H9 (cell line): ENCODE data around the gene FUZ. TPM values are rescaled to one million over a fixed set of nuclear protein-coding genes. Genes with fewer than 3 reads are reported as not detected.

Experiments
- DNase-seq: peaks from one replicate; pipeline ENCODE4 v3.0.0-alpha.2; 2017
- H2AFZ ChIP-seq: one replicate; pipeline ENCODE4 v1.6.1; 2013; ENCODE audit warnings: mild to moderate bottlenecking, low read length, control low read depth, moderate library complexity
- H2AK5ac ChIP-seq: 2 replicates; pipeline ENCODE4 v1.6.1; 2013; ENCODE audit warnings: low read length, control low read depth, mixed read lengths; ENCODE audit not compliant: insufficient read length
- H2BK120ac ChIP-seq: one replicate; pipeline ENCODE4 v1.6.1; 2013; ENCODE audit warnings: low read depth, mild to moderate bottlenecking, low read length, control low read depth, inconsistent platforms; ENCODE audit not compliant: poor library complexity, severe bottlenecking
- H2BK12ac ChIP-seq: 2 replicates; pipeline ENCODE4 v1.6.1; 2013; ENCODE audit warnings: low read length, control low read depth, mixed read lengths, low read depth; ENCODE audit not compliant: insufficient read length
- H2BK15ac ChIP-seq: 2 replicates; pipeline ENCODE4 v1.6.1; 2013; ENCODE audit warnings: low read depth, low read length, control low read depth
- H2BK20ac ChIP-seq: one replicate; pipeline ENCODE4 v1.6.1; 2013; ENCODE audit warnings: low read depth, mild to moderate bottlenecking, low read length, control low read depth, inconsistent platforms; ENCODE audit not compliant: poor library complexity, severe bottlenecking
- H2BK5ac ChIP-seq: 2 replicates; pipeline ENCODE4 v1.6.1; 2013; ENCODE audit warnings: low read length, control low read depth, mixed read lengths; ENCODE audit not compliant: insufficient read length
- H3K14ac ChIP-seq: 2 replicates; pipeline ENCODE4 v1.6.1; 2013; ENCODE audit warnings: low read length, control low read depth; ENCODE audit not compliant: insufficient read depth
- H3K18ac ChIP-seq: 2 replicates; pipeline ENCODE4 v1.6.1; 2013; ENCODE audit warnings: low read depth, mild to moderate bottlenecking, mixed read lengths, low read length, control low read depth; ENCODE audit not compliant: insufficient read length
- H3K23ac ChIP-seq: 2 replicates; pipeline ENCODE4 v1.6.1; 2013; ENCODE audit warnings: low read length, control low read depth, mixed read lengths, low read depth; ENCODE audit not compliant: insufficient read length
- H3K23me2 ChIP-seq: 2 replicates; pipeline ENCODE4 v1.6.1; 2013; ENCODE audit warnings: low read depth, mild to moderate bottlenecking, mixed read lengths, low read length, control low read depth; ENCODE audit not compliant: insufficient read length, poor library complexity, severe bottlenecking
- H3K27ac ChIP-seq: 2 replicates; pipeline ENCODE4 v1.5.1; 2013; ENCODE audit warnings: low read length, control low read depth, mixed read lengths, low read depth; ENCODE audit not compliant: insufficient read length
- H3K27me3 ChIP-seq: 2 replicates; pipeline ENCODE4 v1.6.1; 2013; ENCODE audit warnings: low read length, control low read depth, inconsistent platforms; ENCODE audit not compliant: insufficient read depth
- H3K4ac ChIP-seq: 2 replicates; pipeline ENCODE4 v1.6.1; 2013; ENCODE audit warnings: low read depth, mild to moderate bottlenecking, control low read depth, inconsistent platforms, low read length, moderate library complexity
- H3K4me1 ChIP-seq: 2 replicates; pipeline ENCODE4 v1.6.1; 2013; ENCODE audit warnings: low read length, control low read depth, inconsistent platforms; ENCODE audit not compliant: insufficient read depth
- H3K4me2 ChIP-seq: 2 replicates; pipeline ENCODE4 v1.6.1; 2013; ENCODE audit warnings: low read length, control low read depth, mixed read lengths; ENCODE audit not compliant: insufficient read length, insufficient read depth
- H3K56ac ChIP-seq: 2 replicates; pipeline ENCODE4 v1.6.1; 2013; ENCODE audit warnings: low read depth, mild to moderate bottlenecking, mixed read lengths, low read length, control low read depth; ENCODE audit not compliant: insufficient read length
- H3K79me1 ChIP-seq: 2 replicates; pipeline ENCODE4 v1.6.1; 2013; ENCODE audit warnings: low read depth, mild to moderate bottlenecking, moderate library complexity, low read length, control low read depth, inconsistent platforms; ENCODE audit not compliant: insufficient read depth, poor library complexity, severe bottlenecking
- H3K79me2 ChIP-seq: 2 replicates; pipeline ENCODE4 v1.6.1; 2013; ENCODE audit warnings: low read length, control low read depth, inconsistent platforms; ENCODE audit not compliant: insufficient read depth
- H3K9ac ChIP-seq: 2 replicates; pipeline ENCODE4 v1.6.1; 2013; ENCODE audit warnings: low read length, control low read depth, mixed read lengths; ENCODE audit not compliant: insufficient read length; ENCODE audit errors: extremely low read depth
- H3K9me3 ChIP-seq: one replicate; pipeline ENCODE4 v1.6.1; 2013; ENCODE audit warnings: low read depth, low read length, inconsistent platforms; ENCODE audit not compliant: control insufficient read depth
- H3T11ph ChIP-seq: one replicate; pipeline ENCODE4 v1.6.1; 2013; ENCODE audit warnings: mild to moderate bottlenecking, low read length, control low read depth, inconsistent platforms
- H4K20me1 ChIP-seq: one replicate; pipeline ENCODE4 v1.6.1; 2013; ENCODE audit not compliant: control insufficient read depth, insufficient read length, insufficient read depth
- H4K5ac ChIP-seq: 2 replicates; pipeline ENCODE4 v1.6.1; 2013; ENCODE audit warnings: low read depth, mild to moderate bottlenecking, mixed read lengths, low read length, control low read depth; ENCODE audit not compliant: insufficient read length
- H4K8ac ChIP-seq: replicated peaks from 2 replicates; pipeline ENCODE4 v1.6.1; 2013; ENCODE audit warnings: low read length, control low read depth, mixed read lengths, low read depth; ENCODE audit not compliant: insufficient read length
- H4K91ac ChIP-seq: 2 replicates; pipeline ENCODE4 v1.6.1; 2013; ENCODE audit warnings: low read depth, mild to moderate bottlenecking, moderate library complexity, mixed read lengths, low read length, control low read depth; ENCODE audit not compliant: insufficient read length
- H3K27ac Mint-ChIP-seq, 3 experiments: 2 replicates in 2 of 3; 3 replicates in 1 of 3; pipeline ENCODE4 v1.8.0; 2020 to 2021; ENCODE audit warnings: mixed read lengths in 3 of 3, mild to moderate bottlenecking in 1 of 3, moderate library complexity in 1 of 3
- H3K27me3 Mint-ChIP-seq: 2 replicates; pipeline ENCODE4 v1.8.0; 2021; ENCODE audit warnings: low read depth, mild to moderate bottlenecking, moderate library complexity, mixed read lengths
- H3K36me3 Mint-ChIP-seq, 3 experiments: 2 replicates in 2 of 3; 3 replicates in 1 of 3; pipeline ENCODE4 v1.8.0; 2020 to 2021; ENCODE audit warnings: low read depth in 3 of 3, mixed read lengths in 3 of 3; ENCODE audit not compliant: insufficient read depth in 1 of 3
- H3K4me1 Mint-ChIP-seq, 2 experiments: 2 replicates each; pipeline ENCODE4 v1.8.0; 2020; ENCODE audit warnings: mixed read lengths in 2 of 2
- H3K4me3 Mint-ChIP-seq, 2 experiments: 2 replicates in 1 of 2; 3 replicates in 1 of 2; pipeline ENCODE4 v1.8.0; 2020 to 2021; ENCODE audit warnings: mild to moderate bottlenecking in 2 of 2, mixed read lengths in 2 of 2, moderate library complexity in 1 of 2
- H3K9me3 Mint-ChIP-seq, 2 experiments: 2 replicates in 1 of 2; 3 replicates in 1 of 2; pipeline ENCODE4 v1.8.0; 2020; ENCODE audit warnings: mild to moderate bottlenecking in 2 of 2, mixed read lengths in 2 of 2, moderate library complexity in 1 of 2
- CTCF ChIP-seq: fragments of 200-600 bp; sonication (generic); conservative IDR thresholded peaks from 3 replicates; pipeline ENCODE4 v1.8.0; 2021; ENCODE audit warnings: antibody characterized with exemption, mild to moderate bottlenecking
- WGBS: extraction: QIAGEN DNeasy Blood & Tissue Kit; methylation state at CpG from one replicate; pipeline ENCODE4 v1.1.7; 2013; ENCODE audit warnings: missing lambda C conversion rate, low lambda C conversion rate, mixed read lengths; ENCODE audit not compliant: insufficient read length; ENCODE audit errors: extremely low coverage; 5-methylcytosine and 5-hydroxymethylcytosine counted together
- total RNA-seq: library from RNA; stranded (reverse); gene quantifications from 2 replicates; pipeline ENCODE4 v1.2.1, GENCODE V29; 2021

The FUZ gene
- total RNA-seq, 1 experiment from 2014 or later, result 25.1 TPM

GRCh38 chr19:49832556-49832955 lies 19.5 kb upstream of the FUZ start:
- Mint-ChIP-seq H3K27me3 (no peaks in the 10 kb centered on the region), H3K4me3 (no peak overlapping the region; a peak in 1 of 5 replicates), H3K9me3 (no peaks in the 10 kb centered on the region), H3K27ac (no peak overlapping the region), H3K36me3 (peaks cover 24 to 54% (median 46%) of the 10 kb centered on the region in 3 experiments; a peak in 6 of 7 replicates), H3K4me1 (no peaks in the 10 kb centered on the region)
- Histone ChIP-seq H2BK120ac (no peak overlapping the region), H2BK15ac (no peak overlapping the region), H2BK20ac (no peak overlapping the region), H3K4me1 (no peaks in the 10 kb centered on the region), H4K8ac (no peak overlapping the region), H3K27me3 (no peaks in the 10 kb centered on the region), H3T11ph (no peak overlapping the region), H2AFZ (no peak overlapping the region), H3K56ac (no peak overlapping the region), H4K20me1 (no peaks in the 10 kb centered on the region), H3K79me1 (no peaks in the 10 kb centered on the region), H2BK5ac (no peak overlapping the region), H3K79me2 (no peaks in the 10 kb centered on the region), H4K91ac (no peak overlapping the region), H2BK12ac (no peak overlapping the region), H3K4ac (no peak overlapping the region), H3K27ac (no peak overlapping the region), H3K9ac (no peak overlapping the region), H3K23me2 (no peaks in the 10 kb centered on the region), H3K23ac (no peak overlapping the region), H2AK5ac (no peak overlapping the region), H4K5ac (no peak overlapping the region), H3K9me3 (no peaks in the 10 kb centered on the region), H3K4me2 (no peak overlapping the region), H3K18ac (no peak overlapping the region), H3K14ac (no peak overlapping the region)
- no CpG with 5 or more reads among the region's 9 CpGs for WGBS
- no peak for TF ChIP-seq CTCF
- no peak for DNase-seq
